Left forelimb (tissue), 1 donor: ENCODE data around the gene MTX1.
"Not testable (repeated sequence)": the region's sequence is repeated elsewhere in the genome, so short reads cannot be mapped to it uniquely, and the experiment has no call there.

Source experiments
- DNase-seq: peaks from one replicate; pipeline ENCODE4 v3.0.0-alpha.2; 2018; ENCODE audit warnings: low spot score

MTX1 gene

GRCh38 chr1:155241069-155241679 is 32.7 kb downstream of the MTX1 start:
- no peak for DNase-seq

DNA sequence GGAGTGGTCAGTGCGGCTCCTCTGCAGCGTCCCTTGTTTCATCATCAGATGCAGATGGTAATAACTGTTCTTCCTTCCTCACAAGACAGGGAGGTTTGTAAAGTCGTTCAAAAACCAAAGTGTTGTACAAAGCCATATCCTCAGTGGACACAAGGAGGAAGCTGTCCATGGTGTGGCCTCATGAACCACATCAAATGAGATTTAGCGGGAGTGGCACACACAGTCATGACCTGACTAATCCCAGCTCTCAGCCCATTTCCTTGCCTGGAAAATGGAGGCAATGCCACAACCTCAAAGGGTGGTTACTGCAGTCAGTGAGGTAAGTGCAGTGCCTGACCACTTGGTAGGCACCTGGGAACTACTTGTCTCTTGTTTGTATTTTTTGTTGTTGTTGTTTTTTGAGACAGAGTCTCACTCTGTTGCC is 33.4 kb downstream of the MTX1 start:
- no peak for DNase-seq

GRCh38 chr1:155242805-155243358 is 34.4 kb downstream of the MTX1 start:
- DNase-seq: no peak

- peak; percentile 99 for DNase-seq
These were observed 36.1 kb downstream of the MTX1 start for GRCh38 chr1:155244368-155245162.

DNA sequence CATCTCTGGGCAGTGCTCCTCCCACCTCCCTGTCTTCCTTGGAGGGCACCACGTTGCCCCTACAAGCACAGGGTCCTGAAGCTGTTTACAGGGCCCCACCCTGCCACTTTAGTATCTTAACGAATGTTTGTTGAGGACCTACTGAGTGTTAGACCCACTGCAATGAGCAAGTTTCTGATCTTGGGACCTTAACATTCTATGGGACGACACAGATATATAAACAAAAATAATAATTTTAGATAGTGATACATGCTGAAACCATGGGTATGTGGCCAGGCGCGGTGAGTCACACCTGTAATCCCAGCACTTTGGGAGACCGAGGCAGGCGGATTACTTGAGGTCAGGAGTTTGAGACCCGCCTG is 36.6 kb downstream of the MTX1 start:
- DNase-seq: no peak

DNA sequence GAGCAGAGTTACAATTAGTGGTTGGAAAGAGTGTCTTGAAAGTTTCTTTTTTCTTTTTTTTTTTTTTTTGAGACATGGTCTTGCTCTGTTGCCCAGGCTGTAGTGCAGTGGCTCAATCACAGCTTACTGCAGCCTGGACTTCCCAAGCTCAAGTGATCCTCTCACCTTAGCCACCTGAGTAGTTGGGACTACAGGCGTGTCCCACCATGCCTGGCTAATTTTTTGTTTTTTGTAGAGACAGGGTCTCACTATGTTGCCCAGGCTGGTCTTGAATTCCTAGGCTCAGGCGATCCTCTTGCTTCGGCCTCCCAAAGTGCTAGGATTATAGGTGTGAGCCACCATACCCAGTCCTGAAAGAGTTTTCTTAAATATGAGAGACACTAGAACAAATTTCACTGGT is 38.3 kb downstream of the MTX1 start:
- not testable (repeated sequence) for DNase-seq

DNA sequence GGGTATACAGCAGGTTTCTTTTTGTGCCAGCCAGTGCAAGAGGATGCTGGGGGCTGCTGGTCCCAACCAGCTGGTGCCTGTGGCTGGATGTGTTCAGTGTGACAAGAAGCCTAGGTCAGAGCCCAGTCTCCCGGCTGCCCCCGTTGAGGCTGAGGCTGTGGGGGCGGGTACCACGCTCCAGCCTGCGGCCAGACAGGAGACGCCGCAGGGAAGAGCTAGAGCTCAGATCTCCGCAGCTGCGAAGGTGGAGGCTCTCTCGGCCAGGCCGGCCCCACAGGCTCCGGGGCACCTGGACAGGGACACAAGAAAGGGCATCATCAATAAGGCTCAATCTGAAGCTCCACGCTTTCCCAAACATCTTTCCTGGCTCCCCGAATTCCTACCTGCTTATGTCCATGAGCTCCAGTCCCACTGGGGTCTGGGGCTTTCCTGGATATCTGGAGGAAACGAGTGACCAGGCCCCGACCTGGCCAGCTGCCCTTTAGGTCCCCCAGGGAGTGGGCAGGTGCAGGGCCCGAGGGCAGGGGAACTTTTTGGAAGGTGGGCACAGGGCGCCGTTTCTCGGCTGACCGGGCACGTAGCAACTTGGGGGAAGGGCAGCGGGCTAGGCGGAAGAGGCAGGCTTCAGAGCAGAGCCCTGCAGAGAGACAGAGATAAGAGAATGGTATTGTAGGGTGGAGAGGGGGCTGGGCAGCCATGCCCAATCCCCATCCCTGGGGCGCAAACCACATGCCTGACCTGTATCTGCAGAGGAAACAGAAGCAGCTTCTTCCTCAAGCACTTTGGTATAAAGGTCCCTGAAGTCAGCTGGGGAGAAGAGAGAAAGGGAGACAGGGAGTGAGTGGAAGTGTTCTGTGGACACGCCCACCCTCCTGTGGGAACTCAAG is 39.4 kb downstream of the MTX1 start:
- no peak for DNase-seq

DNA sequence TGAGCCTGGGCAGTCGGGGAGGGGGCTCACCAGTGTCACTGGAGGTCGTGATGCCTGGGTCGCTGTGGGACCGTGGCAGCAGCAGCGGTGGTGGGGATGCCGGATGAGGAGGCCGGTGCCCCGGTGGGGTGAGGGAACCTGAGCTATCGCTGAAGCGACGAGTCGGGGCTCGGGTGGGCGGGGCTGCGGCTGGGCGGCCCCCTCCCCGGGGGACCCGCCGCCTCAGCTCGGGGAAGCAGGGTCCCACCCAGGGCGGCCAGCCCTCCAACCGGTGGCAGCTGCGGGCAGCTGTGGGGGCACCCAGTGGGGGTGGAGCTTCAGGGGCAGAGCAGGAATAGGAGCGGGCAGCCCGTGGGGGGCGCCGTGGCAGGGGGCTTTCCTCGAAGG is 41.7 kb downstream of the MTX1 start:
- DNase-seq: no peak

DNA sequence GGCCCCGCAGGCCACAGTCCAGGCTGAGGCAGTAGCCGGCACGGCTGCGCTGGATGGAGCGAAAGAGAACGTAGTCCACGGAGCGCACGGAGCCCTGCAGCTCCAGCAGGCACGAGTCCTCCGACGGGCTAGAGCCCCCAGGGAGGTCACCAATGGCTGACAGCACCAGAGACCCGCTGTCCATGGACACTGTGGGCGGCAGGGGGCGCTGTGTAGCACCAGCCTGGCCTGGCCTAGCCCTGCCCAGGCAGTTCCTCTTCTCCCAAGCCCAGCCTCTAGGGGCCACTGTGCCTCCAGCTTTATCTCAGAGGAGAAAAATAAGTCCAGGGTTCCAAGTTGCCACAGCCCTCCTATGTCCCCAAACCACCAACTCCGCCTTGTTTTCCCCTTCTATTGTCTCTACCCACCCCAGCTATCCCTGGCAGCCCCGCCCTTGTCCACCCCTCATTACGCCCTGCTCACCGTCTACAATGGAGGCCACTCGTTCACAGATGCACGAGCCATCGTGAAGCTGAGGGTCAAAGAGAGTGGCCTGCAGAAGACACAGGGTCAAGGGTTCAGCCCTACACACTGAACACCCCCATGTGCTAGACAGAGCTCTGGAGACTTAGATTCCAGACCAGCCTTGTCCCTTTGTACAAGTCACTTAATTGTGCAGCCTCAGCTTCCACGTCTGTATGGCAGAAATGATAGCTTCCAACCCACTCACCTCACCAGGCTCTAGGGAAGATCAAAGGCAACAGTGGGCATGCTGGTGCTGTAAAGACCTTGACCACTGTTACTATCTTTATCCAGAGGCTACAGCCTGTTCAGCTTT is 42.3 kb downstream of the MTX1 start:
- peak; percentile 92 for DNase-seq

DNA sequence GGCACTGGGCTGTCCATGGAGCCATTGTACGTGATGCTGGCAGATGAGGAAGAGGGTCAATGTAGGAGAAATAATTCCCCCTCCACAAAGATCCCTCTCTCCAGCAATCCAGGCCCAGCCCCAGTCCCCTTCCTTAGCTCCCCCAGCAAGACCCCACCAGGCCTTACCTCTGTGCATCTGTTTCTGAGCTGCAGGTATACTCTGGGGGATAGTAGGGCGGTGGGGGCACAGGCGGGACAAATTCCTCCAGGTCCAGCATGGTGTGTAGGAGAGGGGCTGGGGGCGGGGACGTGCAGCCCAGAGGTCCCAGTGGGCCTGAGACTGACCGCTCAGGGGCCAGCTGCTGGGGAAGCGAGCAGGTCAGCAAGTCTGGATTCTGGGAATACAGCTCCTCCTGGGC is 43.1 kb downstream of the MTX1 start:
- no peak for DNase-seq

DNA sequence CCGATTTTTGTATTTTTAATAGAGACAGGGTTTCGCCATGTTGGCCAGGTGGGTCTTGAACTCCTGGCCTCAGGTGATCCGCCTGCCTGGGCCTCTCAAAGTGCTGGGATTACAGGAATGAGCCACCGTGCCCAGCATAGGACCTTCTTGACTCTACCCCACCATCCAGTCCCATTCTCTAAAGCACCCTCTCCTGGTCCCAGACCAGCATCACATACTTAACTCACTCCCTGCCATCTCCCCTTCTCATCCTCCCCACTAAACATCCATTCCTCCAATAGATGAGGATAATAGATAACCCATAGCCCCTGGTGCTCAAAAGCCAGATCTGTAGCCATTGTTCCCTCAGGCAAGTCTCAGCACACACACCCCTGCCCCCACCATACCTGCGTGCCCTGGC is 44.7 kb downstream of the MTX1 start:
- no peak for DNase-seq

- DNase-seq: no peak
These were observed 45.3 kb downstream of the MTX1 start for GRCh38 chr1:155253797-155254196.

GRCh38 chr1:155254228-155254713 is 45.8 kb downstream of the MTX1 start:
- no peak for DNase-seq

DNA sequence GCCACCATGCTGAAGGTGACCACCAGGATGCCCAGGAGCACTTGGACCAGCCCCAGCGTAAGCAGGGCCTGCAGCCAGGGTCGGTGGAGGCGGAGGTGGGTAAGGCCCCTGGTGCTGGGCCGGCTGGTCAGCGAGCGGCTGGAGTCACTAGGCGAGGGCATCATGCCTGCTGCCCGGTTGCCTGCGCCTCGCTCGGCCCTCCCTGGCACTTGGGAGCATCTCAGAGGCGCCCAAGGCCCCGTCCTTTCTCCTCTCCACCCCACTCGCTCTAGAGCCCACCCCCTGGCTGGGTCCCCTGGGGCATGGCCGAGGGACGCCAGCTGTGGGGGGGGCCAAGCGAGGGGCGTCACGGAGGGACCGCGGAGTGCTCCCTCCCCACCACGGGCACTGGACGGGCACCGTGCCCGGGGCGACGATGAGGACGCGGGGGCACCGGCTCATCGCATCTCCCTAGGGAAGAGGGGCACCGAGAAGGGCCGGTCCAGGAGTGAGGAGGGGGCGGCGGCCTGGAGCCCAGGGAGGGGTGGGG is 46.3 kb downstream of the MTX1 start:
- no peak for DNase-seq

DNA sequence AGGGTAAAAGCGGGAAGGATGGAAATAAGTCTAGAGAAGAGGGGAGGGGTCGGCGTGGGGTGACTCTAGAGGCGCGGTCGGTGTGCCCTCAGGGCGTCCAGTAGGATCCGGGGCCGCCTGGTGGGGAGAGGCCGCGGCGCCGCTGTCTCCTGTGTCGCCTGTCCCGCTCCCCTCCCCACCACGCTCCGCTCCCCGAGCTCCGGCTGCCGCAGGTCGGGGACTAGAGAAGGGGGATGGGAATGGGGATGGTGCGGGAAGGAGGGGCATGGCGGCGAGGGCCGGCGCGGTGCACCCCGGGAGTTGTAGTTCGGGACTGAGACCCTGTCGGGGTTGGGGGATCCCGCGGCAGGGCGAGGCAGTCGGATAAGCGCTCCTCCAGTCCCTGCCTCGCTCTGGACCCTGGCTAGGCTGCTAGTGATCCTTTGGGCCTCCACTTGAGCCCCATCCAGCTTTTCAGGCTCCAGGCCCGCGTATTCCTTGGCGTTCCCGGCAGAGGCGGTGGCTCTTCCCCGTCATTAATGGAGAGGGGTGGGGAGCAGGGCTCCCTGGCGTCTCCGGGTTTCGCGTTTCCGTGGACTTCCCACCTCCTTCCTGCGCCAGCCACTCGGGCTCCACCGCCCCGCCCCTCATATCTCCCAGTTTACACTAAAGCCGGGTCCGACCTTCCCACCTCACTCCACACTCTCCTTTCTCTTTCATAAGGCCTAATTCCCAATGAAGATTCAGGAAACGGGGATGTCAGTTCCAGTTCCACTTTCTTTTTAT is 46.9 kb downstream of the MTX1 start, which contains the start of gene ENTREP3:
ENTREP3 (minus strand) TSS at position 241 of the 765 bp plus-strand sequence. CDS start 606 bp downstream, outside the sequence.
- DNase-seq: peak; percentile 97

GRCh38 chr1:155256058-155256852 is 47.8 kb downstream of the MTX1 start:
- DNase-seq: no peak

- DNase-seq: no peak
These were observed 51.8 kb downstream of the MTX1 start for GRCh38 chr1:155260276-155260675.

GRCh38 chr1:155261493-155261851 is 53.0 kb downstream of the MTX1 start:
- DNase-seq: no peak

DNA sequence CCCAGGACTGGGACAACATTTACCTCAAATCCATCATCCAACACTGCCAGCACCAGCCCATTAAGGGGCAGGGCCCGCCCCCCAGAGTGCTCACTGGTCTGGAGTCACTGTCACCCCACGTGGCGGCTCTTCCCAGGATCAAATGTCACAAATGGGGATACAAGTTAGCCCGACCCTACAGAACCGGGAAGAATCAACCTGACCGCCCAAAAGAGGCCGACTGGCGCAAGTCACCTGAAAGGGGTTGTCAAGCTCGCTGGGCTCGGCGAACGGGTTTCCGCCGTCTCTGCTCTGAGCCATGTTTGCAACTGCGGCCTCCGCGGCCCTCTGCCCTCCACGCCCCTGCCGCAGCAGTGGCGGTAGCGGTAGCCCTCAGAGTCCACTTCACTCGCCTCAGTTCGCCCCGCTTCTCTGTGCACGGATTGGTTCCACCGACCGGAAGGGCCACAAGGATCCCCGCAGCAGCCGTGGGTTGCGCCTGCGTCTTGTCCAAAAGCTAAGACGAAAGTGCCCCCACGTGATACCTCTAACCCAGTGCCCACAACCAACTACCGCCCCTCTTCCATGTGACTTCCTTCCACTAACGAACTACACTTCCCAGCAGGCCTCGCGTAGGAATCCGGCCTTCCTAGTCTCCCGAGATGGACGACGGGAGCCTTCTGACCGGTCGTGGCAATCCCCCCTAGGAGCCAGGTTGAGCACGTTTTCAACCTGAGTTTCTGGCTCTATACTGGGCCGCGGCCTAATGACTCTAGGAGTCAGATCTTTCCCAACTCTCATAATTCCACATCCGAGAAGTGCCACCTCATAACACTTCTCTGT is 53.6 kb downstream of the MTX1 start, which contains the start of gene SCAMP3:
SCAMP3 (minus strand) TSS at position 509 of the 822 bp plus-strand sequence; CDS start at position 300, 209 bp downstream.
- DNase-seq: peak; percentile 92
